ENCODE results near the gene TEX38. TPM values are rescaled to one million over a fixed set of nuclear protein-coding genes. Genes with fewer than 3 reads are reported as not detected.

The TEX38 gene
- total RNA-seq, 2 experiments from 2014 or later: not detected

- intact Hi-C loops (cut with DNase I, micrococcal nuclease): no loop called here
- Histone ChIP-seq H3K4me3 (ENCODE audit: low read length) (no peak overlapping the region), H3K9me3 (ENCODE audit: control insufficient read depth in 1 of 2, insufficient read depth in 1 of 2, low read length in 2 of 2) (no peaks in the 10 kb centered on the region), H3K4me1 (ENCODE audit: insufficient read depth, low read length) (no peaks in the 10 kb centered on the region), H3K36me3 (ENCODE audit: insufficient read depth, low read length) (peaks cover 88% of the 10 kb centered on the region), H3K27ac (ENCODE audit: low read depth in 1 of 2, low read length in 2 of 2) (no peak overlapping the region), H3K27me3 (ENCODE audit: control insufficient read depth in 1 of 2, insufficient read depth in 2 of 2, low read length in 2 of 2) (no peaks in the 10 kb centered on the region)
- Mint-ChIP-seq H3K27me3 (no peaks in the 10 kb centered on the region), H3K4me3 (no peak overlapping the region), H3K36me3 (ENCODE audit: low read depth) (peaks cover 99% of the 10 kb centered on the region), H3K4me1 (ENCODE audit: low read depth) (peaks cover 17% of the 10 kb centered on the region), H3K27ac (peak overlapping the region; percentile 32), H3K9me3 (no peaks in the 10 kb centered on the region)
- CTCF ChIA-PET: no interaction called here
- no peak for TF ChIP-seq CTCF (IDR thresholded peaks at IDR 0.05)
- DNase-seq (no peak), ATAC-seq (ENCODE audit: poor library complexity) (no peak)
- POLR2A ChIA-PET: no interaction called here
Measured at GRCh38 chr1:46689897-46690296, 18.2 kb downstream of the TEX38 start.

GRCh38 chr1:46690931-46691421 lies 19.3 kb downstream of the TEX38 start:
- Histone ChIP-seq H3K27ac (ENCODE audit: low read depth in 1 of 2, low read length in 2 of 2) (no peak overlapping the region), H3K4me1 (ENCODE audit: insufficient read depth, low read length) (no peaks in the 10 kb centered on the region), H3K27me3 (ENCODE audit: control insufficient read depth in 1 of 2, insufficient read depth in 2 of 2, low read length in 2 of 2) (no peaks in the 10 kb centered on the region), H3K36me3 (ENCODE audit: insufficient read depth, low read length) (peaks cover 87% of the 10 kb centered on the region), H3K9me3 (ENCODE audit: control insufficient read depth in 1 of 2, insufficient read depth in 1 of 2, low read length in 2 of 2) (no peaks in the 10 kb centered on the region), H3K4me3 (ENCODE audit: low read length) (no peak overlapping the region)
- Mint-ChIP-seq H3K27ac (peak overlapping the region; percentile 32), H3K4me3 (no peak overlapping the region), H3K4me1 (ENCODE audit: low read depth) (peaks cover 17% of the 10 kb centered on the region), H3K36me3 (ENCODE audit: low read depth) (peaks cover 99% of the 10 kb centered on the region), H3K9me3 (no peaks in the 10 kb centered on the region), H3K27me3 (no peaks in the 10 kb centered on the region)
- ChIA-PET POLR2A (no interaction called here), CTCF (no interaction called here)
- no peak for TF ChIP-seq CTCF (IDR thresholded peaks at IDR 0.05)
- intact Hi-C loops (cut with DNase I, micrococcal nuclease): no loop called here
- no peak for DNase-seq
- no peak for ATAC-seq (ENCODE audit: poor library complexity)

- no peak overlapping the region for H3K4me3 Mint-ChIP-seq
- Histone ChIP-seq H3K27ac (ENCODE audit: low read depth in 1 of 2, low read length in 2 of 2) (no peak overlapping the region), H3K4me3 (ENCODE audit: low read length) (no peak overlapping the region), H3K27me3 (ENCODE audit: control insufficient read depth in 1 of 2, insufficient read depth in 2 of 2, low read length in 2 of 2) (no peaks in the 10 kb centered on the region), H3K4me1 (ENCODE audit: insufficient read depth, low read length) (no peaks in the 10 kb centered on the region), H3K9me3 (ENCODE audit: control insufficient read depth in 1 of 2, insufficient read depth in 1 of 2, low read length in 2 of 2) (no peaks in the 10 kb centered on the region), H3K36me3 (ENCODE audit: insufficient read depth, low read length) (peaks cover 86% of the 10 kb centered on the region)
- no peak overlapping the region for H3K27ac Mint-ChIP-seq
- H3K9me3 Mint-ChIP-seq: no peaks in the 10 kb centered on the region
- peaks cover 99% of the 10 kb centered on the region for H3K36me3 Mint-ChIP-seq (ENCODE audit: low read depth)
- ChIA-PET POLR2A (no interaction called here), CTCF (no interaction called here)
- no peak for ATAC-seq (ENCODE audit: poor library complexity)
- H3K4me1 Mint-ChIP-seq (ENCODE audit: low read depth): peaks cover 11% of the 10 kb centered on the region
- intact Hi-C loops (cut with DNase I, micrococcal nuclease): no loop called here
- no peaks in the 10 kb centered on the region for H3K27me3 Mint-ChIP-seq
- TF ChIP-seq CTCF (IDR thresholded peaks at IDR 0.05): no peak
- no peak for DNase-seq
Measured at GRCh38 chr1:46691997-46692790, 20.5 kb downstream of the TEX38 start.

All from CD4-positive, alpha-beta T cell (primary cell).